H1 (cell line): ENCODE data around the gene CRK. TPM values are rescaled to one million over a fixed set of nuclear protein-coding genes. Genes with fewer than 3 reads are reported as not detected.

Experiments
- CTCF ChIA-PET: fragments of 300-600 bp; sonication (Branson Sonifier 250); formaldehyde crosslinking; loops from one replicate; lab custom pipeline; 2021; ENCODE audit not compliant: partially characterized antibody; lab: Charles Lee
- POLR2A ChIA-PET: fragments of 300-600 bp; sonication (Branson Sonifier 250); formaldehyde crosslinking; loops from one replicate; lab custom pipeline; 2021; ENCODE audit warnings: inconsistent platforms; ENCODE audit not compliant: partially characterized antibody; lab: Charles Lee
- DNase-seq, 2 experiments: peaks; one replicate each; pipeline versions ENCODE4 v3.0.0 to v3.0.0-alpha.2; 2010 to 2022; ENCODE audit warnings: low spot score in 2 of 2, low read depth in 1 of 2, mixed read lengths in 1 of 2
- FAIRE-seq: peaks from 2 replicates; lab custom pipeline; 2011; peaks lifted over from hg19 to GRCh38; lab: Jason Lieb, UNC
- H2AFZ ChIP-seq: 2 replicates; pipeline ENCODE4 v1.8.1; 2012; ENCODE audit warnings: low read length, inconsistent platforms
- H2AK5ac ChIP-seq: 2 replicates; pipeline ENCODE4 v1.6.1; 2013; ENCODE audit warnings: low read depth, low read length
- H2BK120ac ChIP-seq: replicated peaks from 2 replicates; pipeline ENCODE3; 2013; ENCODE audit warnings: low read depth, low read length, inconsistent platforms
- H2BK12ac ChIP-seq: 2 replicates; pipeline ENCODE4 v1.6.1; 2013; ENCODE audit warnings: low read depth, low read length
- H2BK15ac ChIP-seq: 2 replicates; pipeline ENCODE4 v1.6.1; 2013; ENCODE audit warnings: low read length
- H2BK20ac ChIP-seq: 2 replicates; pipeline ENCODE4 v1.6.1; 2013; ENCODE audit warnings: low read length
- H2BK5ac ChIP-seq: 2 replicates; pipeline ENCODE4 v1.6.1; 2013; ENCODE audit warnings: low read depth, low read length
- H3K14ac ChIP-seq: 2 replicates; pipeline ENCODE4 v1.6.1; 2013; ENCODE audit warnings: inconsistent platforms; ENCODE audit not compliant: insufficient read length
- H3K18ac ChIP-seq: 2 replicates; pipeline ENCODE4 v1.6.1; 2013; ENCODE audit warnings: low read length; ENCODE audit errors: extremely low read depth
- H3K23ac ChIP-seq: 2 replicates; pipeline ENCODE4 v1.6.1; 2013; ENCODE audit warnings: inconsistent platforms; ENCODE audit not compliant: insufficient read length
- H3K23me2 ChIP-seq: 2 replicates; pipeline ENCODE4 v1.6.1; 2013; ENCODE audit warnings: low read depth, low read length
- H3K27ac ChIP-seq: 2 replicates; pipeline ENCODE4 v1.6.1; 2011; ENCODE audit warnings: low read depth, low read length, inconsistent platforms
- H3K27me3 ChIP-seq, 4 experiments: replicated peaks in 1 of 4; 1 replicate in 1 of 4; 2 replicates in 3 of 4; pipeline versions ENCODE4 v1.6.1 to v1.8.1; 2011 to 2013; ENCODE audit warnings: low read length in 3 of 4, mild to moderate bottlenecking in 3 of 4, inconsistent platforms in 2 of 4, mixed read lengths in 2 of 4, moderate library complexity in 1 of 4; ENCODE audit not compliant: control insufficient read depth in 3 of 4, insufficient read depth in 3 of 4; ENCODE audit errors: extremely low read depth in 1 of 4
- H3K36me3 ChIP-seq, 4 experiments: 2 replicates each; pipeline versions ENCODE4 v1.6.1 to v1.8.1; 2011 to 2013; ENCODE audit warnings: mild to moderate bottlenecking in 4 of 4, low read length in 3 of 4, moderate library complexity in 2 of 4, control low read depth in 1 of 4, inconsistent platforms in 1 of 4; ENCODE audit not compliant: insufficient read depth in 4 of 4, control insufficient read depth in 2 of 4
- H3K4ac ChIP-seq: replicated peaks from 2 replicates; pipeline ENCODE3; 2013; ENCODE audit warnings: low read length, low read depth, mixed read lengths, inconsistent platforms; ENCODE audit not compliant: insufficient read length
- H3K4me1 ChIP-seq, 4 experiments: replicated peaks in 1 of 4; 1 replicate in 1 of 4; 2 replicates in 3 of 4; pipeline versions ENCODE4 v1.6.1 to v1.8.1; 2011 to 2013; ENCODE audit warnings: low read length in 3 of 4, inconsistent platforms in 2 of 4, mixed read lengths in 1 of 4; ENCODE audit not compliant: insufficient read depth in 4 of 4, control insufficient read depth in 3 of 4
- H3K4me2 ChIP-seq, 2 experiments: 2 replicates each; pipeline versions ENCODE4 v1.6.1 to v1.8.1; 2011 to 2013; ENCODE audit warnings: low read depth in 2 of 2, low read length in 2 of 2, control low read depth in 1 of 2, inconsistent platforms in 1 of 2, mild to moderate bottlenecking in 1 of 2; ENCODE audit not compliant: insufficient read depth in 1 of 2
- H3K4me3 ChIP-seq, 4 experiments: fragments of 200-600, 300-600 bp in 1 of 4; sonication (generic), shearing (Covaris generic), sonication (Bioruptor Twin) in 1 of 4; 2 replicates each; pipeline versions ENCODE4 v1.5.1 to v1.8.1; 2011 to 2016; ENCODE audit warnings: low read length in 4 of 4, low read depth in 3 of 4, control low read depth in 2 of 4, inconsistent platforms in 2 of 4, mild to moderate bottlenecking in 2 of 4, mixed read lengths in 1 of 4, moderate library complexity in 1 of 4; ENCODE audit not compliant: insufficient read depth in 2 of 4; ENCODE audit errors: extremely low read depth in 1 of 4
- H3K56ac ChIP-seq: replicated peaks from 2 replicates; pipeline ENCODE3; 2013; ENCODE audit warnings: low read depth, mild to moderate bottlenecking, mixed read lengths, low read length, inconsistent platforms; ENCODE audit not compliant: insufficient read length
- H3K79me1 ChIP-seq: 2 replicates; pipeline ENCODE4 v1.6.1; 2013; ENCODE audit warnings: low read depth, low read length, control low read depth
- H3K79me2 ChIP-seq, 2 experiments: 2 replicates each; pipeline versions ENCODE4 v1.6.1 to v1.8.1; 2012 to 2013; ENCODE audit warnings: low read length in 2 of 2, mild to moderate bottlenecking in 2 of 2, inconsistent platforms in 1 of 2; ENCODE audit not compliant: insufficient read depth in 2 of 2, control insufficient read depth in 1 of 2
- H3K9ac ChIP-seq, 4 experiments: replicated peaks in 1 of 4; 1 replicate in 1 of 4; 2 replicates in 3 of 4; pipeline versions ENCODE4 v1.6.1 to v1.8.1; 2011 to 2013; ENCODE audit warnings: low read depth in 3 of 4, low read length in 3 of 4, control low read depth in 2 of 4, mild to moderate bottlenecking in 2 of 4, moderate library complexity in 2 of 4, inconsistent platforms in 1 of 4; ENCODE audit errors: extremely low read depth in 1 of 4
- H3K9me3 ChIP-seq, 2 experiments: 2 replicates each; pipeline versions ENCODE4 v1.6.1 to v1.8.1; 2012 to 2013; ENCODE audit warnings: mild to moderate bottlenecking in 2 of 2, moderate library complexity in 2 of 2, control low read depth in 1 of 2, inconsistent platforms in 1 of 2, low read depth in 1 of 2, low read length in 1 of 2, mixed read lengths in 1 of 2; ENCODE audit not compliant: insufficient read depth in 2 of 2
- H4K20me1 ChIP-seq, 2 experiments: replicated peaks in 1 of 2; 2 replicates each; pipeline versions ENCODE3 to v1.8.1; 2011 to 2013; ENCODE audit warnings: inconsistent platforms in 2 of 2, low read length in 2 of 2, mild to moderate bottlenecking in 1 of 2; ENCODE audit not compliant: insufficient read depth in 2 of 2, control insufficient read depth in 1 of 2
- H4K5ac ChIP-seq: 2 replicates; pipeline ENCODE4 v1.6.1; 2013; ENCODE audit warnings: low read length, low read depth, mixed read lengths, inconsistent platforms; ENCODE audit not compliant: insufficient read length
- H4K8ac ChIP-seq: 2 replicates; pipeline ENCODE4 v1.8.0; 2013; ENCODE audit warnings: mild to moderate bottlenecking, moderate library complexity, low read length, inconsistent platforms; ENCODE audit not compliant: insufficient read depth; ENCODE audit errors: extremely low read depth
- H4K91ac ChIP-seq: replicated peaks from 2 replicates; pipeline ENCODE3; 2013; ENCODE audit warnings: low read length, mixed read lengths, inconsistent platforms; ENCODE audit not compliant: insufficient read length
- CREB1 ChIP-seq: IDR thresholded peaks from 2 replicates; pipeline ENCODE4 v1.6.1; 2012; ENCODE audit warnings: inconsistent platforms
- E2F6 ChIP-seq: IDR thresholded peaks from 2 replicates; pipeline ENCODE4 v1.6.1; 2012; ENCODE audit warnings: inconsistent platforms
- EZH2 ChIP-seq: fragments of 200-600 bp; sonication (generic); IDR thresholded peaks from 2 replicates; pipeline ENCODE4 v1.7.1; 2012; ENCODE audit warnings: low read depth, mild to moderate bottlenecking, moderate library complexity, low read length, inconsistent platforms; ENCODE audit not compliant: severe bottlenecking
- GABPA ChIP-seq: IDR thresholded peaks from 2 replicates; pipeline ENCODE4 v1.6.1; 2011; ENCODE audit warnings: mild to moderate bottlenecking, low read length, moderate library complexity, borderline replicate concordance; ENCODE audit not compliant: insufficient read depth
- JUN ChIP-seq: IDR thresholded peaks from 2 replicates; pipeline ENCODE4 v1.6.1; 2011; ENCODE audit warnings: low read depth, mild to moderate bottlenecking, improper control_type of control experiment, low read length
- KDM4A ChIP-seq: IDR thresholded peaks from one replicate; pipeline ENCODE4 v1.7.1; 2012; ENCODE audit warnings: low read depth, mild to moderate bottlenecking, moderate library complexity, low read length, inconsistent platforms; ENCODE audit not compliant: severe bottlenecking
- NANOG ChIP-seq: IDR thresholded peaks from 2 replicates; pipeline ENCODE4 v1.6.1; 2011; ENCODE audit warnings: low read length, low read depth, mild to moderate bottlenecking, inconsistent platforms; ENCODE audit not compliant: insufficient read depth, poor library complexity, severe bottlenecking
- RBBP5 ChIP-seq: IDR thresholded peaks from 2 replicates; pipeline ENCODE4 v1.7.1; 2012; ENCODE audit warnings: low read depth, mild to moderate bottlenecking, inconsistent platforms, low read length, moderate library complexity, borderline replicate concordance
- SIN3A ChIP-seq, 2 experiments: IDR thresholded peaks in 1 of 2; conservative IDR thresholded peaks in 1 of 2; 2 replicates each; pipeline ENCODE4 v1.6.1; 2011 to 2012; ENCODE audit warnings: low read length in 2 of 2, improper control_type of control experiment in 1 of 2, low read depth in 1 of 2, mild to moderate bottlenecking in 1 of 2
- WGBS, 2 experiments: shearing (Covaris generic) in 1 of 2; methylation state at CpG; one replicate each; pipeline versions ENCODE4 v1.1.6 to v1.1.7; 2013 to 2015; ENCODE audit warnings: low lambda C conversion rate in 2 of 2, mixed read lengths in 2 of 2, inconsistent platforms in 1 of 2, low coverage in 1 of 2, missing lambda C conversion rate in 1 of 2; ENCODE audit not compliant: insufficient replicate concordance in 2 of 2, insufficient coverage in 1 of 2, insufficient read length in 1 of 2; ENCODE audit errors: extremely low coverage in 1 of 2, missing lambda C conversion rate in 1 of 2; 5-methylcytosine and 5-hydroxymethylcytosine counted together
- polyA plus RNA-seq, 7 experiments: library from polyadenylated mRNA; depleted of rRNA in 3 of 7; stranded (reverse) in 5 of 7; unstranded in 2 of 7; fragments of >200 nt in 5 of 7; fragments of 200-250 nt in 2 of 7; gene quantifications; 1 replicate in 5 of 7; 2 replicates in 1 of 7; 4 replicates in 1 of 7; pipeline versions ENCODE4 v1.2.1 to v1.2.3, GENCODE V29; 2011 to 2013; ENCODE audit warnings: missing spikeins in 2 of 7, mixed read lengths in 2 of 7
- total RNA-seq: library from RNA; stranded (reverse); fragmentation: NEBNext Ultra II Directional; extraction: Animal tissue kit (Norgen Biotek cat#: 25700); gene quantifications from 2 replicates; pipeline ENCODE4 v1.2.1, GENCODE V29; 2021

The CRK gene
- total and polyA plus RNA-seq, 2 of the 8 experiments (the other 6 are each of a cell fraction or from before 2014, with no cell fraction given): 32.8 to 57.1 TPM

- Histone ChIP-seq H3K79me1 (peaks cover 3% of the 10 kb centered on the region; the same call in 1 of the 2 replicates), H3K9ac (no peak overlapping the region)
- WGBS, 2 experiments: 82% methylated on average over 2 of the region's 2 CpGs; no CpG with 5 or more reads in 1 of the 2 experiments
These were observed 35.1 kb downstream of the CRK start for GRCh38 chr17:1420981-1421380.

More at GRCh38 chr17:1420981-1421380, 35.1 kb downstream of the CRK start:
- Histone ChIP-seq H3K4me1 (no peaks in the 10 kb centered on the region), H3K9me3 (no peaks in the 10 kb centered on the region), H2BK15ac (no peak overlapping the region), H3K23me2 (no peaks in the 10 kb centered on the region), H3K36me3 (peaks cover 0 to 31% (median 21%) of the 10 kb centered on the region in 4 experiments; a peak in 7 of 8 replicates), H3K4ac (no peak overlapping the region), H3K4me3 (no peak overlapping the region), H2AFZ (no peak overlapping the region), H4K8ac (no peak overlapping the region), H3K27ac (no peak overlapping the region), H2AK5ac (no peak overlapping the region), H2BK12ac (no peak overlapping the region), H3K27me3 (no peaks in the 10 kb centered on the region), H2BK20ac (no peak overlapping the region), H3K14ac (no peak overlapping the region), H4K91ac (no peak overlapping the region), H3K79me2 (peaks cover 0 to 16% of the 10 kb centered on the region in 2 experiments; a peak in 2 of 4 replicates), H3K23ac (no peak overlapping the region), H2BK5ac (no peak overlapping the region), H3K4me2 (no peak overlapping the region), H4K5ac (no peak overlapping the region), H3K18ac (no peak overlapping the region), H3K56ac (no peak overlapping the region), H2BK120ac (no peak overlapping the region), H4K20me1 (peaks cover 0 to 8% of the 10 kb centered on the region in 2 experiments)
- CTCF ChIA-PET: no interaction called here
- no peak for FAIRE-seq
- TF ChIP-seq RBBP5 (no peak), E2F6 (no peak), EZH2 (no peak), JUN (no peak), KDM4A (no peak), SIN3A (conservative IDR thresholded peaks at IDR 0.05 in 1 of 2, IDR thresholded peaks at IDR 0.05 in 1 of 2; ENCODE audit: low read depth in 1 of 2, low read length in 2 of 2) (no peak), CREB1 (no peak), NANOG (no peak), GABPA (no peak)
- POLR2A ChIA-PET: interaction anchor here (0.6 kb wide), 1 partner anchor 94 kb away, joined by 3 read pairs; no protein-coding TSS in a partner anchor
- DNase-seq: no peak
